Ovary (tissue), 3 donors: ENCODE results near the gene PMM2.

Experiments used
- CTCF ChIP-seq, 3 donors: fragments of 450-650 bp in 2 of 3; fragments of 200-600 bp in 1 of 3; IDR thresholded peaks; one replicate each; pipeline versions ENCODE4 v1.5.1 to v1.8.0; 2016 to 2022; ENCODE audit warnings: antibody characterized with exemption in 3 of 3, mild to moderate bottlenecking in 1 of 3
- EP300 ChIP-seq: sonication (generic); formaldehyde crosslinking; IDR thresholded peaks from one replicate; pipeline ENCODE4 v1.6.1; 2017; ENCODE audit warnings: antibody characterized with exemption
- POLR2A ChIP-seq: fragments of 450-650 bp; IDR thresholded peaks from one replicate; pipeline ENCODE4 v1.6.1; 2017; ENCODE audit warnings: antibody characterized with exemption, mild to moderate bottlenecking, moderate library complexity
- donor health status: DM: no; HTN: no; CAD: no.

- TF ChIP-seq POLR2A (no peak), CTCF (IDR thresholded peaks at IDR 0.05) (no peak), EP300 (no peak)
Measured at GRCh38 chr16:8764525-8765250, 33.0 kb upstream of the PMM2 start.
